HG03064 (cell line): Measurements from ENCODE around the gene MRPL48.

Experiments used
- ATAC-seq: cut with Tn5 transposase; IDR thresholded peaks from one replicate; pipeline ENCODE4 v1.9.1; 2021; ENCODE audit warnings: low read depth; ENCODE audit not compliant: unreplicated experiment

The MRPL48 gene

GRCh38 chr11:73883856-73884255 lies 96.2 kb downstream of the MRPL48 start:
- ATAC-seq: no peak

GRCh38 chr11:73888244-73888643 lies 100.6 kb downstream of the MRPL48 start:
- no peak for ATAC-seq

DNA sequence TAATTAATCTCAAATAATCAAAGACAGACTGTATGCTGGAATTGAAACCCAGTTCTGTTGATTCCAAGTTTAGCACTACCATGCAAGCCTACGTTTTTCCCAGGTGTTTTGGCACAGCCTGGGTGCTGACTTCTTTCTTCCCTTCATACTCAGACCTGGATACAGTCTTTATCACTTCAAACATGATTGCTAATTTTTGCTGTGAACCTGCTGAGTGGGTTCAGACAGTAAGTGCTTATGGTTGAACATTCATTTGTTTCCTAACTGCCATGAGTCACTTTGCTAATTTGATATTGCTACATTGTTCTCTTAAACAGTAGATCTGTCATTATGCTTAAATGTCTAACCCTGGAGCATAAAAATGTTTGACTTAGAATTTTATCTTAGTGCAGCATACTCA lies 101.3 kb downstream of the MRPL48 start:
- no peak for ATAC-seq

DNA sequence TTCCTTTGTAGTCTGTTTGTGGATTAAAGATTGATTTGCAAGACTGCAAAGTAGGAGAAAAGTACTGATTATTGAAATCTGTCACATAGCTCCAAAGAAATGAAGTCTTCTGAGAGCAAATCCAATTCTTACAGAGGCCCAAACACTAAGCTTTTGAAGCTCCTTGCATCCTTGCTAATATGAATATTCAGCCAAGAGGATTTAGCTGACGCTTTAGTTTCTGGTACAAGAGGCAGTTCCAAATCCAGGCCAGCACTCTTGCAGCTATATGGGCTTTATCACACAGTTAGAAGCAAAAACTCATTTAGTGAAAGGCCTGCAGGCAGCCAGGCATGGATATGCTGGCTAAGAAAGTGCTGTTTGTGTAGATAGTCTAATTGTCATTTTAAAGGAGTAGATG lies 101.9 kb downstream of the MRPL48 start:
- ATAC-seq: no peak

GRCh38 chr11:73893041-73893440 lies 105.4 kb downstream of the MRPL48 start:
- ATAC-seq: no peak

- no peak for ATAC-seq
These were observed 107.2 kb downstream of the MRPL48 start for GRCh38 chr11:73894725-73895335.

DNA sequence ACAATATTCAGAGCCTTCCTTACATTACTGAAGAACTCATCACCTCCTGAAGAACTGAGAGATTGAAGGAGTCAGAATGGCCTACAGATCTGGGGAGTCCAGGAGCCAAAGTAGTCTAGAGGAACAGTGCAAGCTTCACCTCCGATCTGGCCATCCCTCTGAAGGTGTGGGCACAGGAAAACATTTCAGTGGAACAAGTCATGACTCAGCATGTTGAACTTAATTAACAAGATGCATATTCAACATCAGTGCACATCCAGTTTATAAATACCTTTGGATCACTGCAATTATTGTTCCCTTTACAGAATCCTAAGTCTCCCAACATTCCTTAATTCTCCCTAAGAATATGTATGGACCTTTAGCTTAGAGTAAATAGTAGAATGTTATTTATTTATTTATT lies 114.6 kb downstream of the MRPL48 start:
- no peak for ATAC-seq

GRCh38 chr11:73907191-73907590 lies 119.5 kb downstream of the MRPL48 start:
- ATAC-seq: no peak

DNA sequence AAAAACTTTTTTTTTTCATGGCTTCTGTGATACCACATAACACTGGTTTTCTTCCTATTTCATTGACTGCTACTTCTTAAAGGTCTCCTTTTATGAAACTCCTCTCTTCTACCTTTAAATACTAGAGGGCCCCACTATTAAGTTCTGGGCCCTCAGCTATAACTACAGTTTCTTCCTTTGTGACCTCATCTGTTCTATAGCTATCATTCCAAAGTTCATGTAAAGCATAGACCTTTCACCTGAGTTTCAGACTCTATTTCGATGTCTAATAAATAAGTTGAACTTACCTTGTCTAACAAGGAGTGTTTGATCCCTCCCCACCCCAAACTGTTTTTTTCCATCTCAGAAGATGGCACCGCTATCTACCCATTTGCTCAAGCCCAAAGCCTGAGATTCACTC lies 124.4 kb downstream of the MRPL48 start:
- ATAC-seq: no peak

GRCh38 chr11:73913472-73913871 lies 125.8 kb downstream of the MRPL48 start:
- ATAC-seq: no peak

DNA sequence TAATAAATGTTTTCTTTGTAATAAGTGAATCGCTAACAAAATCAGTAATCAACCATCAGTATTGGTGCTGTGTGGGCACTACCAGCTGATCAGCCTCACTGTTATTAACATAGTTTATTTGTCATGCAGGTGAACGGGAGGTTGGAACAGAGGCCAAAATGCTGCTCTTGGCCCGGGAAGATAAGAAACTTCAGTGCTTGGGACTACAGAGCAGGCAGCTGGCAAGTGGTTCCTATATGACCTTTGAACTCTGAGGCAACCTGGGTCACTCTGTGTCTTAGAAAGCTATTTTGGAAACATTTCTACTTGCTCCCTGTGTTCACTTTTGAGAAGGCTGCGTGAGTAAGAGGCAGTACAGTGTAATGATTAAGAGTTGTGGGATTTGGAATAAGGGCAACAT lies 126.6 kb downstream of the MRPL48 start:
- ATAC-seq: no peak
